ENCODE results near the gene TNNT1.

Gene TNNT1

GRCh38 chr19:55133639-55134444 lies 15.2 kb downstream of the TNNT1 start:
- no peak overlapping the region for H3K27ac Mint-ChIP-seq
- peaks cover 69% of the 10 kb centered on the region for H3K27me3 Mint-ChIP-seq
- no peak for DNase-seq
- peaks cover 5% of the 10 kb centered on the region for H3K4me1 Mint-ChIP-seq
- no peak overlapping the region for H3K4me3 Mint-ChIP-seq
- H3K9me3 Mint-ChIP-seq: no peaks in the 10 kb centered on the region
- no peak for ATAC-seq

GRCh38 chr19:55132453-55133129 lies 16.4 kb downstream of the TNNT1 start:
- H3K27me3 Mint-ChIP-seq: peaks cover 67% of the 10 kb centered on the region
- no peak overlapping the region for H3K27ac Mint-ChIP-seq
- no peaks in the 10 kb centered on the region for H3K9me3 Mint-ChIP-seq
- DNase-seq (no peak), ATAC-seq (no peak)
- H3K4me1 Mint-ChIP-seq: peaks cover 5% of the 10 kb centered on the region
- no peak overlapping the region for H3K4me3 Mint-ChIP-seq

GRCh38 chr19:55131421-55131820 lies 17.6 kb downstream of the TNNT1 start:
- DNase-seq (no peak), ATAC-seq (no peak)
- Mint-ChIP-seq H3K4me1 (peaks cover 5% of the 10 kb centered on the region), H3K9me3 (no peaks in the 10 kb centered on the region), H3K27me3 (peaks cover 74% of the 10 kb centered on the region), H3K4me3 (no peak overlapping the region), H3K27ac (no peak overlapping the region)

- H3K4me1 Mint-ChIP-seq: peaks cover 30% of the 10 kb centered on the region
- no peaks in the 10 kb centered on the region for H3K9me3 Mint-ChIP-seq
- DNase-seq: no peak
- peaks cover 15% of the 10 kb centered on the region for H3K27me3 Mint-ChIP-seq
- H3K4me3 Mint-ChIP-seq: peak overlapping the region; percentile 99
- no peak overlapping the region for H3K27ac Mint-ChIP-seq
- no peak for ATAC-seq
Observed at GRCh38 chr19:55119053-55119452, 30.0 kb downstream of the TNNT1 start.

- Mint-ChIP-seq H3K27me3 (peaks cover 9% of the 10 kb centered on the region), H3K4me3 (peak overlapping the region; percentile 99), H3K27ac (peak overlapping the region; percentile 70 to 91), H3K4me1 (peaks cover 32% of the 10 kb centered on the region), H3K9me3 (no peaks in the 10 kb centered on the region)
- ATAC-seq: no peak
- DNase-seq: no peak
Observed at GRCh38 chr19:55118401-55118991, 30.5 kb downstream of the TNNT1 start.

- DNase-seq: peak; percentile 94 to 97
- Mint-ChIP-seq H3K27me3 (peaks cover 3% of the 10 kb centered on the region), H3K9me3 (no peaks in the 10 kb centered on the region), H3K4me1 (peaks cover 32% of the 10 kb centered on the region), H3K27ac (peak overlapping the region; percentile 91 to 98), H3K4me3 (peak overlapping the region; percentile 99)
- peak; percentile 95 for ATAC-seq
Observed at GRCh38 chr19:55117663-55118391, 31.2 kb downstream of the TNNT1 start.

- H3K27ac Mint-ChIP-seq: peak within 1 kb of the TSS; percentile 91 to 98
- peak within 1 kb of the TSS; percentile 99 for H3K4me3 Mint-ChIP-seq
- no peaks in the 10 kb centered on the region for H3K27me3 Mint-ChIP-seq
- peaks cover 32% of the 10 kb centered on the region for H3K4me1 Mint-ChIP-seq
- H3K9me3 Mint-ChIP-seq: no peaks in the 10 kb centered on the region
- peak; percentile 53 for ATAC-seq
- DNase-seq: no peak
Observed at GRCh38 chr19:55116859-55117662, 31.9 kb downstream of the TNNT1 start, which contains the start of gene PPP1R12C. Gene PPP1R12C (minus strand): TSS chr19:55117637. CDS start chr19:55117543, 94 bp downstream.

GRCh38 chr19:55116232-55116858 lies 32.7 kb downstream of the TNNT1 start:
- H3K4me1 Mint-ChIP-seq: peaks cover 32% of the 10 kb centered on the region
- H3K27ac Mint-ChIP-seq: peak overlapping the region; percentile 64 to 86
- DNase-seq (peak; percentile 29 to 52), ATAC-seq (peak; percentile 56)
- H3K9me3 Mint-ChIP-seq: no peaks in the 10 kb centered on the region
- no peaks in the 10 kb centered on the region for H3K27me3 Mint-ChIP-seq
- peak overlapping the region; percentile 81 to 93 for H3K4me3 Mint-ChIP-seq

GRCh38 chr19:55115446-55116065 lies 33.5 kb downstream of the TNNT1 start:
- Mint-ChIP-seq H3K4me1 (peaks cover 32% of the 10 kb centered on the region), H3K9me3 (no peaks in the 10 kb centered on the region), H3K27me3 (no peaks in the 10 kb centered on the region), H3K4me3 (peak overlapping the region; percentile 81 to 93), H3K27ac (peak overlapping the region; percentile 38 to 86)
- no peak for ATAC-seq
- no peak for DNase-seq

- H3K4me1 Mint-ChIP-seq: peaks cover 32% of the 10 kb centered on the region
- H3K27ac Mint-ChIP-seq: no peak overlapping the region
- H3K27me3 Mint-ChIP-seq: no peaks in the 10 kb centered on the region
- no peak for DNase-seq
- ATAC-seq: no peak
- H3K4me3 Mint-ChIP-seq: peak overlapping the region; percentile 44 to 47
- H3K9me3 Mint-ChIP-seq: no peaks in the 10 kb centered on the region
Observed at GRCh38 chr19:55114566-55115145, 34.4 kb downstream of the TNNT1 start.

GRCh38 chr19:55113570-55114039 lies 35.4 kb downstream of the TNNT1 start:
- Mint-ChIP-seq H3K27ac (no peak overlapping the region), H3K4me1 (peaks cover 24% of the 10 kb centered on the region), H3K9me3 (no peaks in the 10 kb centered on the region), H3K4me3 (no peak overlapping the region), H3K27me3 (no peaks in the 10 kb centered on the region)
- no peak for DNase-seq
- no peak for ATAC-seq

- Mint-ChIP-seq H3K27ac (peak overlapping the region in 1 of 2 donors; percentile 65), H3K4me1 (peaks cover 23% of the 10 kb centered on the region), H3K27me3 (no peaks in the 10 kb centered on the region), H3K4me3 (no peak overlapping the region), H3K9me3 (no peaks in the 10 kb centered on the region)
- ATAC-seq (no peak), DNase-seq (no peak)
Observed at GRCh38 chr19:55112777-55113569, 36.0 kb downstream of the TNNT1 start.

GRCh38 chr19:55112246-55112776 lies 36.7 kb downstream of the TNNT1 start:
- Mint-ChIP-seq H3K4me3 (no peak overlapping the region), H3K27ac (no peak overlapping the region), H3K4me1 (peaks cover 23% of the 10 kb centered on the region), H3K27me3 (no peaks in the 10 kb centered on the region), H3K9me3 (no peaks in the 10 kb centered on the region)
- ATAC-seq (no peak), DNase-seq (no peak)
